K562 (cell line): ENCODE measurements around the gene CFAP141. TPM values are rescaled to one million over a fixed set of nuclear protein-coding genes. Genes with fewer than 3 reads are reported as not detected.

Experiments used
- ATF7 ChIP-seq: fragments of 450-650 bp; IDR thresholded peaks from 2 replicates; pipeline ENCODE4 v1.7.1; 2014; ENCODE audit warnings: mild to moderate bottlenecking, moderate library complexity
- BRD4 ChIP-seq: fragments of 200-600 bp; sonication (generic); IDR thresholded peaks from 2 replicates; pipeline ENCODE4 v1.6.1; 2017; ENCODE audit warnings: inconsistent platforms
- DNMT1 ChIP-seq: fragments of 450-650 bp; IDR thresholded peaks from 2 replicates; pipeline ENCODE4 v1.6.1; 2016; ENCODE audit warnings: antibody characterized with exemption, mild to moderate bottlenecking
- ETV5 ChIP-seq: sonication (generic); formaldehyde crosslinking; IDR thresholded peaks from 2 replicates; pipeline ENCODE4 v1.4.0; 2020; ENCODE audit warnings: low read depth, mild to moderate bottlenecking, missing genetic modification reagents
- FOXP1 ChIP-seq: sonication (generic); formaldehyde crosslinking; IDR thresholded peaks from 2 replicates; pipeline ENCODE4 v1.8.0; 2022; ENCODE audit warnings: mild to moderate bottlenecking, missing genetic modification reagents
- FOXP4 ChIP-seq: sonication (generic); formaldehyde crosslinking; IDR thresholded peaks from 2 replicates; pipeline ENCODE4 v1.8.0; 2022; ENCODE audit warnings: mild to moderate bottlenecking, missing genetic modification reagents, borderline replicate concordance
- GTF2E2 ChIP-seq: fragments of 200-800 bp; sonication (Bioruptor generic); IDR thresholded peaks from 2 replicates; pipeline ENCODE4 v1.6.1; 2016; ENCODE audit warnings: missing genetic modification characterization, missing compliant biosample characterization
- MAZ ChIP-seq, 2 experiments: fragments of 450-650 bp in 1 of 2; sonication (generic) in 1 of 2; formaldehyde crosslinking; IDR thresholded peaks in 1 of 2; conservative IDR thresholded peaks in 1 of 2; 2 replicates each; pipeline versions ENCODE4 v1.4.0 to v1.5.0; 2020; ENCODE audit warnings: mild to moderate bottlenecking in 1 of 2, missing genetic modification reagents in 1 of 2
- MXI1 ChIP-seq: IDR thresholded peaks from 2 replicates; pipeline ENCODE4 v1.6.1; 2011; ENCODE audit warnings: low read depth, mild to moderate bottlenecking, improper control_type of control experiment, low read length
- RAD51 ChIP-seq: fragments of 450-650 bp; IDR thresholded peaks from 2 replicates; pipeline ENCODE4 v1.7.1; 2016; ENCODE audit warnings: low read depth, mild to moderate bottlenecking, borderline replicate concordance
- RBM17 ChIP-seq: fragments of 200-400 bp; formaldehyde crosslinking; IDR thresholded peaks from 2 replicates; pipeline ENCODE4 v1.6.1; 2017; ENCODE audit warnings: low read depth, mild to moderate bottlenecking, low read length, borderline replicate concordance
- RBM25 ChIP-seq: fragments of 200-400 bp; formaldehyde crosslinking; IDR thresholded peaks from 2 replicates; pipeline ENCODE4 v1.6.1; 2018; ENCODE audit warnings: low read length, low read depth, moderate library complexity; ENCODE audit not compliant: severe bottlenecking
- SIN3A ChIP-seq, 2 experiments: fragments of 150-350 bp in 1 of 2; IDR thresholded peaks; 2 replicates each; pipeline ENCODE4 v1.6.1; 2011 to 2016; ENCODE audit warnings: borderline replicate concordance in 2 of 2, low read depth in 2 of 2, low read length in 2 of 2, mild to moderate bottlenecking in 2 of 2, moderate library complexity in 2 of 2; ENCODE audit not compliant: control insufficient read depth in 1 of 2
- SUPT5H ChIP-seq: fragments of 450-650 bp; IDR thresholded peaks from 2 replicates; pipeline ENCODE4 v1.6.1; 2016
- ZBTB7A ChIP-seq: IDR thresholded peaks from 2 replicates; pipeline ENCODE4 v1.6.1; 2011; ENCODE audit warnings: low read depth, mild to moderate bottlenecking, low read length, moderate library complexity, borderline replicate concordance; ENCODE audit not compliant: control insufficient read depth
- polyA plus RNA-seq, 8 experiments: library from polyadenylated mRNA; depleted of rRNA in 4 of 8; stranded (reverse) in 5 of 8; unstranded in 3 of 8; fragments of >200 nt; fragmentation: Nextera tagmentation in 2 of 8; fragmentation: Illumina TruSeq in 1 of 8; extraction: Ambion mirVana in 2 of 8; extraction: Trizol in 1 of 8; gene quantifications; 2 replicates each; pipeline versions ENCODE4 v1.2.1 to v1.2.3, GENCODE V29; 2011 to 2014; ENCODE audit warnings: inconsistent platforms in 1 of 8, missing spikeins in 1 of 8
- total RNA-seq, 7 experiments: library from RNA; depleted of rRNA in 6 of 7; stranded (reverse); fragments of >200 nt in 6 of 7; fragmentation: Illumina TruSeq in 2 of 7; extraction: Trizol in 2 of 7; gene quantifications; 2 replicates each; pipeline versions ENCODE4 v1.2.1 to v1.2.3, GENCODE V29; 2011 to 2021; ENCODE audit warnings: low replicate concordance in 1 of 7
- TF ChIP-seq, protein P1 (sequence below), 2 experiments: fragments of 450-650 bp in 1 of 2; sonication (generic) in 1 of 2; formaldehyde crosslinking; conservative IDR thresholded peaks; 2 replicates each; pipeline versions ENCODE4 v1.4.0 to v1.8.1; 2020 to 2022; ENCODE audit warnings: mild to moderate bottlenecking in 1 of 2, missing genetic modification reagents in 1 of 2
- TF ChIP-seq, protein P2 (sequence below): fragments of 200-800 bp; sonication (Bioruptor generic); IDR thresholded peaks from 2 replicates; pipeline ENCODE4 v1.6.1; 2017; ENCODE audit warnings: missing genetic modification characterization, missing compliant biosample characterization
- TF ChIP-seq, protein P3 (sequence below): sonication (generic); formaldehyde crosslinking; IDR thresholded peaks from 2 replicates; pipeline ENCODE4 v1.8.0; 2023; ENCODE audit warnings: mild to moderate bottlenecking, missing genetic modification reagents

CFAP141 gene
- total and polyA plus RNA-seq, 9 of the 15 experiments (the other 6 are each of a cell fraction or from before 2014, with no cell fraction given): not detected

- TF ChIP-seq MAZ (CRISPR knock-in tag; conservative IDR thresholded peaks at IDR 0.05 in 1 of 2, IDR thresholded peaks at IDR 0.05 in 1 of 2) (peak in 1 of 2 experiments; percentile 27; a peak in 2 of 4 replicates), RBM17 (no peak), ATF7 (0 out of 2 replicates have a peak, but pooled peaks have one; percentile 14), MXI1 (peak; percentile 15; the same call in 1 of the 2 replicates), SUPT5H (peak; percentile 33; the same call in 1 of the 2 replicates), ETV5 (CRISPR knock-in tag) (peak; percentile 57; the same call in 1 of the 2 replicates), DNMT1 (no peak), RBM25 (no peak), RAD51 (no peak), GTF2E2 (tag) (peak; percentile 91), FOXP4 (CRISPR knock-in tag) (peak; percentile 40; the same call in 1 of the 2 replicates), BRD4 (peak; percentile 100), FOXP1 (CRISPR knock-in tag) (0 out of 2 replicates have a peak, but pooled peaks have one; percentile 47), SIN3A (IDR thresholded peaks at IDR 0.05; ENCODE audit: borderline replicate concordance in 2 of 2, control insufficient read depth in 1 of 2, low read depth in 2 of 2, low read length in 2 of 2) (peak in 1 of 2 experiments; percentile 63; a peak in 1 of 4 replicates), ZBTB7A (peak; percentile 64; the same call in 1 of the 2 replicates)
- TF ChIP-seq, protein P1, sequence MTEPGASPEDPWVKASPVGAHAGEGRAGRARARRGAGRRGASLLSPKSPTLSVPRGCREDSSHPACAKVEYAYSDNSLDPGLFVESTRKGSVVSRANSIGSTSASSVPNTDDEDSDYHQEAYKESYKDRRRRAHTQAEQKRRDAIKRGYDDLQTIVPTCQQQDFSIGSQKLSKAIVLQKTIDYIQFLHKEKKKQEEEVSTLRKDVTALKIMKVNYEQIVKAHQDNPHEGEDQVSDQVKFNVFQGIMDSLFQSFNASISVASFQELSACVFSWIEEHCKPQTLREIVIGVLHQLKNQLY (CRISPR knock-in tag; conservative IDR thresholded peaks at IDR 0.05): no peak
- TF ChIP-seq, protein P2, sequence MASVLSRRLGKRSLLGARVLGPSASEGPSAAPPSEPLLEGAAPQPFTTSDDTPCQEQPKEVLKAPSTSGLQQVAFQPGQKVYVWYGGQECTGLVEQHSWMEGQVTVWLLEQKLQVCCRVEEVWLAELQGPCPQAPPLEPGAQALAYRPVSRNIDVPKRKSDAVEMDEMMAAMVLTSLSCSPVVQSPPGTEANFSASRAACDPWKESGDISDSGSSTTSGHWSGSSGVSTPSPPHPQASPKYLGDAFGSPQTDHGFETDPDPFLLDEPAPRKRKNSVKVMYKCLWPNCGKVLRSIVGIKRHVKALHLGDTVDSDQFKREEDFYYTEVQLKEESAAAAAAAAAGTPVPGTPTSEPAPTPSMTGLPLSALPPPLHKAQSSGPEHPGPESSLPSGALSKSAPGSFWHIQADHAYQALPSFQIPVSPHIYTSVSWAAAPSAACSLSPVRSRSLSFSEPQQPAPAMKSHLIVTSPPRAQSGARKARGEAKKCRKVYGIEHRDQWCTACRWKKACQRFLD (CRISPR knock-in tag): peak; percentile 79
- TF ChIP-seq, protein P3, sequence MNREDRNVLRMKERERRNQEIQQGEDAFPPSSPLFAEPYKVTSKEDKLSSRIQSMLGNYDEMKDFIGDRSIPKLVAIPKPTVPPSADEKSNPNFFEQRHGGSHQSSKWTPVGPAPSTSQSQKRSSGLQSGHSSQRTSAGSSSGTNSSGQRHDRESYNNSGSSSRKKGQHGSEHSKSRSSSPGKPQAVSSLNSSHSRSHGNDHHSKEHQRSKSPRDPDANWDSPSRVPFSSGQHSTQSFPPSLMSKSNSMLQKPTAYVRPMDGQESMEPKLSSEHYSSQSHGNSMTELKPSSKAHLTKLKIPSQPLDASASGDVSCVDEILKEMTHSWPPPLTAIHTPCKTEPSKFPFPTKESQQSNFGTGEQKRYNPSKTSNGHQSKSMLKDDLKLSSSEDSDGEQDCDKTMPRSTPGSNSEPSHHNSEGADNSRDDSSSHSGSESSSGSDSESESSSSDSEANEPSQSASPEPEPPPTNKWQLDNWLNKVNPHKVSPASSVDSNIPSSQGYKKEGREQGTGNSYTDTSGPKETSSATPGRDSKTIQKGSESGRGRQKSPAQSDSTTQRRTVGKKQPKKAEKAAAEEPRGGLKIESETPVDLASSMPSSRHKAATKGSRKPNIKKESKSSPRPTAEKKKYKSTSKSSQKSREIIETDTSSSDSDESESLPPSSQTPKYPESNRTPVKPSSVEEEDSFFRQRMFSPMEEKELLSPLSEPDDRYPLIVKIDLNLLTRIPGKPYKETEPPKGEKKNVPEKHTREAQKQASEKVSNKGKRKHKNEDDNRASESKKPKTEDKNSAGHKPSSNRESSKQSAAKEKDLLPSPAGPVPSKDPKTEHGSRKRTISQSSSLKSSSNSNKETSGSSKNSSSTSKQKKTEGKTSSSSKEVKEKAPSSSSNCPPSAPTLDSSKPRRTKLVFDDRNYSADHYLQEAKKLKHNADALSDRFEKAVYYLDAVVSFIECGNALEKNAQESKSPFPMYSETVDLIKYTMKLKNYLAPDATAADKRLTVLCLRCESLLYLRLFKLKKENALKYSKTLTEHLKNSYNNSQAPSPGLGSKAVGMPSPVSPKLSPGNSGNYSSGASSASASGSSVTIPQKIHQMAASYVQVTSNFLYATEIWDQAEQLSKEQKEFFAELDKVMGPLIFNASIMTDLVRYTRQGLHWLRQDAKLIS (CRISPR knock-in tag): peak; percentile 69; the same call in 1 of the 2 replicates
These were observed 15.3 kb upstream of the CFAP141 start (continued) for GRCh38 chr1:154221278-154222001.
